ENCODE results near the gene ADCK1.
A peak's percentile ranks its signal among the peaks of the same experiment; 100 is the strongest.
"Not testable (repeated sequence)": the region's sequence is repeated elsewhere in the genome, so short reads cannot be mapped to it uniquely, and the experiment has no call there.

Gene ADCK1

DNA sequence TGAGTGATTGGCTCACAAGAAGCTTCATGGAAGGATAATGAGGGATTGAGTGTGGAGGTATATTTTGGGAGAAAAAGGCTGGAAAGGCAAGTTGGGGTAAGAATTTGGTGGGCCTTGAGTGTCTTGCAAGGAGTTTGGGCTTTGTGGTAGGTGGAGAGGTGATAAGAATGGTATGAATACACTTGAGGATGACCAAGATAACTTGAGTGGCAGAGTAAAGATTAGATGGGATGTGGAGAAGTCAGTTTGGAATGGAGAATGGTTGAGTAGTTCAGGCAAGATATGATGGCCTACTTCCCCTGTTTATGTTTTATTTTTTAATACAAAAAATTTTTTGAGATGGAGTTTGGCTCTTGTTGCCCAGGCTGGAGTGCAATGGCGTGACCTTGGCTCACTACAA is 9.1 kb downstream of the ADCK1 start:
- no peak for DNase-seq

DNA sequence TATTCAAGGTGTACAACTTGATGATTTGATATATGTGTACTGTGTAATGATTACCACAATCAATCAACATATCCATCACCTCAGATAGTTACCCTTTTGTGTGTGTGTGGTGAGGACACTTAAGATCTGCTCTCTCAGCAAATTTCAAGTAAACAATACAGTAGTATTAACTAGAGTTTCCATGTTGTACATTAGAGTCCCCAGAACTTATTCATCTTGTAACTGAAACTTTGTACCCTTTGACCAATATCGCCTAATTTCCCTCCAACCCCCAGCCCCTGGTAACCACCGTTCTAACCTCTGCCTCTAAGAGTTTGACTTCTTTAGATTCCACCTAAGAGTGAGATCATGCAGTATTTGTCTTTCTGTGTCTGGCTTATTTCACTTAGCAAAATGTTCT is 12.1 kb downstream of the ADCK1 start:
- no peak for DNase-seq

DNA sequence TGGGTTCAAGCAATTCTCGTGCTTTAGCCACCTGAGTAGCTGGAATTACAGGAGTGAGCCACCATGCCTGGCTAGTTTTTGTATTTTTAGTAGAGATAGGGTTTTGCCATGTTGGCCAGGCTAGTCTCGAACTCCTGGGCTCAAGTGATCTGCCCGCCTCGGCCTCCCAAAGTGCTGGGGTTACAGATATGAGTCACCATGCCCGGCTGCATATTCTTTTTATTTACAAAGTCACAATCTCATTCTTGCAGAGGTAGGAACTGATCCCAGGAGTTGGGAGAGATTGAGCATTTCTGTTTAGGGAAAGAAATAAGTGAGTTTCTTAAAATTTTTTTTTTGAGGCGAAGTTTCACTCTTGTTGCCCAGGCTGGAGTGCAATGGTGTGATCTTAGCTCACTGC is 12.8 kb downstream of the ADCK1 start:
- not testable (repeated sequence) for DNase-seq

DNA sequence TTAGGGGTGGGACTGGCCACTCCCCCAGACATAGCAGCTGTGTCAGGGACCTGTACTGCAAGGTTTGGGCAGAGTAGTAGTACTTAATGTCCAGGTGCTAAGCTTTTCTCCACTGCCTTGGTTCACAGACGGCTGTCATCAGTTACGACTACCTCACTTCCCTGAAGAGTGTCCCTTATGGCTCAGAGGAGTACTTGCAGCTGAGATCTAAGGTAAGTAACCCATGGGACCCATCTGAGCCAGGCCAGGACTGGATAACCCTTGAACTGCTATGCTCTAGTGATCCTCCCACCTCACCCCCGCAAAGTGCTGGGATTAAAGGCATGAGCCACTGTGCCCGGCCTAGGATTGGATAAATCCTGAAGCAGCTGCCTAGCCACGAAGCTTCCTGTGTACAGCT is 22.4 kb downstream of the ADCK1 start:
- no peak for DNase-seq

DNA sequence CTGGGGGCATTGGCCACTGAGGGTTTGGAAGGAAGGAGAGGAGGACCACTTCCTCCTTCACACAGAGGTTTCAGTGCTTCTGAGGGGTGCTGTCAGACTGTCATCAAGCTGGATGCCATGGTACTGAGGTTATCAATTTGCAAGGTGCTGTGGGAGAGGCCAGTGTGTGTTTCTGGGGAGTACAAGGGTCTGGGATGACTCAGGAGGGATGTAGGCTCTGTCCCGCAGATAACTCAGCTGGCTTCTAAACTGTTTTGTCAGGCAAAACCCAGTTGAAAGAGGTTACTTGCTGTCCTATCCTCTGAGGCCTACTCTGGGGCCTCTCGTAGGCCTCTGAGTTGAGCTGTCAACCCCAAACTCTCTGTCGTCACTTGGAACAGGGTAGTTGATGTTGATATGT is 22.8 kb downstream of the ADCK1 start:
- DNase-seq = no peak

DNA sequence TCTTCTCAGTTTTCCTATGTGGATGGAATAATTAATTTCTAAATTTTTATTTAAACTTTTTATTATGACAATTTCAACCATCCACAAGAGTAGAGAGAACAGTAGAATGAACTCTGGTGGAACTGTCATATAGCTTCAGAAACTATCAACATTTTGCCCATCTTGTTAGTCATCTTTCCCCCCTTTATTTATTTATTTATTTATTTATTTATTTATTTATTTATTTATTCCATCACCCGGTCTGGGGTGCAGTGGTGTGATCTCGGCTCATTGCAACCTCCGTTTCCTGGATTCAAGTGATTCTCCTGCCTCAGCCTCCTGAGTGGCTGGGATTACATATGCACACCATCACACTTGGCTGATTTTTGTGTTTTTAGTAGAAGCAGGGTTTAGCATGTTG is 23.5 kb downstream of the ADCK1 start:
- no peak for DNase-seq

DNA sequence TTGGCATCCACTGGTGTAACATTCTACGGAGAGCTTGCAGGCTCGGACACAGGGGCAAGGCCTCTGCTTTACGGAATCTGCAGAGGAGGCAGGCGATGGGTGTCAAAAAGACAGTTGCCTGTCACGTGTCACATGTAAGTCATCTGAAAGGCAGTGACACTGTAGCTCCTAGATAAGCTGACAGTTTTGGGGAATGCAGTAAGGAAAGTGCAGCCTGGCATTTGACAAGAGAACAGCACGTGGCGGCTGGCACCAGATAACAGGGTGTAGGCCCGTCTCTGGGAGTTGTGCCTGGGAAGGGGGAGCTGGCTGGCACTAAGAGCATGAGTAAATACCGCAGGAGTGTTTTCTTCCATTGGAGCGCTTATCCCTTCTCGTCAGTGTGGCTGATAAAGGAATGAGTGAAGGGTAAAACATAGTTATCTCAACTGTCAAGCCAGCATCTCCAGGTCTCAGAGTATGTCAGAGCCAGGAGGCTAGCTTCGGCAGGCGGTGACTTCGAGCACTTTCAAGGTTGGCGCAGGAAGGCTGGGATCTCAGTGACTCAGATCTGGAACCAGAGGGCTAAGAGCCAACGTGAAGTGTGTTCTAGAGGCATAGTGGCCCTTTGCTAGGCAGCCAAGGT is 26.1 kb downstream of the ADCK1 start:
- no peak for DNase-seq

DNA sequence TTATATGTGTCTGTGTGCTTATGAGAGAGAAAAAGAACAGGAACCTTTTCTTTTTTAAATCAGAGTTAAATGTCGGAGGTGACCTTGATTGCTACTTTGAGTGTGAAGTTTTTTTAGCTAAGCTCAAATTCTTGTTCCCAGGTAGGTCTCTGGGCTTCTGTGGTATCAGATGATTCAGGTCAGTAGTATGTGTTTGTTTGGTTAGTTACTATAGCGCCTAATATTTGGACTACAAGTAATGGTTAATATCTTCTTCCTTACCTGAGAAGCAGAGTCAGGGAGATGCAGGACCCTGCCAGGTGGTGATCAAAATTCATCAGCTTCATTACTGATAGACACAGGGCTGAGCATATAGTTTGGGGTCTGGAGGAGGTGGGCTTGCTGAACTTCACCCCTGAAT is 30.8 kb downstream of the ADCK1 start:
- no peak for DNase-seq

DNA sequence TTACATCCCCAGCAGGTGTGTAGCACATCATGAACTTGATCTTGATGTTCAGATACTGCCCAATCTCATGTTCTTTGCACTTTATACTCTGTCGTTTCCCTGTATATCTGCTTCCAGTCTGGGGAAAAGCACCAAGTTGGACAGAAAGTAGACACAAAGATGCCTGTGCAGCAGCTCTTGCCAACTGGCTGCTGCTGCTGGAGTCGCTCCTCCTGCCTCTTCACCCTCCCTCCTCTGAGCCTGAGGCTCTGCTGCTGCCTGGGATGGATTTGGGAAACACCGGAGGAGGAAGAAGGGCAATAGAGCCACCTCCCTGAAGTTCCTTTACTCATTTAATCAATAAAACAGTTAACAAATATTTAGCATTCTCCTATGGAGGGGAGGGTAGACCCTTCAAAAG is 32.4 kb downstream of the ADCK1 start:
- DNase-seq = no peak

DNA sequence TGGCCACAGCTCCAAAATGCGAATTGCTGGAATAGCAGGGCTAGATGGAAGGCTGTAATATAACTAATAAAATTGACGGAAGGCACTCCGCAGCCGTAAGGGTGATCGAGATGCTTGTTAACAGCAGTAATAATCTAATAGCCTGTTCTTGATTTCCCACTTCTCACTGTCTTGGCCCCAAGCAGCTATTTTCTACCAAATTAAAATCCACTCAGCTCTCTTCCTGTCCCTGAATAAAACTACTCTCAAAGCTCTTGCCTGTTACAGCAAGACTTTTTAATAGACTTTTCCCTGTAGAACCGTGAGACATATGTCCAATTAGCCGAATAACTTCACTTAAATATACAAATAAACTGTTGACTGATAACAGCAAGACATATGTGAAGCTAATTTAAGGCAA is 38.0 kb downstream of the ADCK1 start:
- DNase-seq = no peak

DNA sequence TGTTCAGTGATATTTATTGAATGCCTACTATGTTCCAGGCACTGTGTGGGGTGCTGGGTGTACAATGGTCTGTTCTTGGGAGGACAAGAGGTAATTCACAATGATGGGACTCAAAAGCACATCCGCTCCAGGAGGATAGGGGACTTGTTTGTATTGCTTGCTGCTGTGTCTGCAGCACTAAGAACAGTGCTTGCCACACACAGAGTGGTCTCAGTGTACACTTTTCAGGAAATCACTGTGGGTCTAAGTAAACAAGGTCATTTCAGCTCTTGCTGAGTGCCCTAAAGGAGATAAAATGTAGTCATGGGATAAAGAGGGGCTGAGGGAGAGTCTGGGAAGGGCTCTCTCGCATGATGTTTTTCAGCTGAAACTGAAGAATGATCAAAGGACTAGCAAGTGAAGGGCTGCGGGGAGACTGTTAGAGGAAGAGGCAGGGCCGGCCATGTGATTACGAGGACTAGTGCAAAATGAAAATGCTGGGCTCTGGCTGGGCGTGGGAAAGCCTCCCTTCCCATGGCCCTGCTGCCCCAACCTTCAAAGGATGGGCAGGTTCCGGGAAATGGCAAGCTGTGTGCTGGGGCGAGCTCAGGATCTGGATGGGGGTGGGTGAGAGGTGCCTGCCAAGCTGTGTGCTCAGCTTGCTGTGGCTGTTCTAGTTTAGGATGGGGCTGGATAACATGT is 39.1 kb downstream of the ADCK1 start:
- no peak for DNase-seq

DNA sequence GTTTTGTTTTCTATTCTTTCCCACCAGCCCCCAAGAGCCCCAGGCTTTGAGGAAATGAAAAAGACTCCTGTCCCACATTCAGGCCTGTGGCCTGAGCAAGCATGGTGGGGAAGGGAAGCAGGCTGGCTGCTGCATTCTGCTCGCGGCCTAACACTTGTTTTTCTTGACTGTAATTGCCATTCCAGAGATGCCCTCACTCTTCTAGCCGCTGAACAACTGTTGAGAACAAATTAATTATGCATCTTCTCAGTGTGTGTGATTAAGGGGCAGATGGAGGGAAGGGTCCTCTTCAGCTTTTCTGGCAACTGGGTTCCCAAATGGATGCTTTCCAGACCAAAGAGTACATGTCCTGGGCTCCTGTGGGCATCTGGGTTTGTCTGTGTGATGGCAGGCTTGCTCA is 43.3 kb downstream of the ADCK1 start:
- DNase-seq = peak; percentile 15

DNA sequence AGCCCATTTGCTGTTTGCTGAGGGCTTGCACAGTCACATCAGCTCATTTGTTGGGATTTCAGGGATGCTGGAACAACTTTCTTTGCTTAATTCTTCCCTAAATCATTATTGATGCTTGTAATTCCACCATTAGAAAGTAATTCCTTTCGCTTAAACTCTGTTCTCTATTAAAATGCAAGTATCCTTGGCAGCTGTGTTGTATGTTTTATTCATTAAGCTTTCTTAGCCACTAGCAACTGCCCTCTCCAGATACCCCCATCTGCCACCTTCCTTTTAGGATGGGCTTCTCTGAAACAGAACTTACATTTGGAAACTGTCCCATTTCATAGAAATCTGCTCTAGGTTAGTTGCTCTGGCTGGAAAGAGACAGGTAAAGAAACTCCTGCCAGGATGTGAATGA is 43.7 kb downstream of the ADCK1 start:
- DNase-seq = no peak

DNA sequence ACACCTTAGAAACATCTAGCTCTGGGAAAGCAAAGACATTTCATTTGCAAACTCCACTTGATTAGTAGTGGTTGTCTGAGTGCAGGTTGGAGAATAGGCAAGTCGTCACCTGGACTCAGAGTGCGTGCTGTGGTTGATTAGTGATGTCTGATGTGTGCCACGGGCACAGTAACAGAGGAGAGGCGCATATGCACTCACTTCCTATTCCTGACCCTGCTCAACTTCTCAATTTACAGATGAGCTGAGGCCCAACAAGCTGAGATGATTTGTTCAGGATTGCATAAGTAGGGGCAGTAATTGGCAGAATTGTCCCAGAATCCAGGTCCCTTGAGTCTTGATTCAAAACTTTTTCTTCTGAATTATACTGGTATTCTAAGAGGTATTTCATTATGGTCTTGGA is 44.9 kb downstream of the ADCK1 start:
- DNase-seq = peak; percentile 46

DNA sequence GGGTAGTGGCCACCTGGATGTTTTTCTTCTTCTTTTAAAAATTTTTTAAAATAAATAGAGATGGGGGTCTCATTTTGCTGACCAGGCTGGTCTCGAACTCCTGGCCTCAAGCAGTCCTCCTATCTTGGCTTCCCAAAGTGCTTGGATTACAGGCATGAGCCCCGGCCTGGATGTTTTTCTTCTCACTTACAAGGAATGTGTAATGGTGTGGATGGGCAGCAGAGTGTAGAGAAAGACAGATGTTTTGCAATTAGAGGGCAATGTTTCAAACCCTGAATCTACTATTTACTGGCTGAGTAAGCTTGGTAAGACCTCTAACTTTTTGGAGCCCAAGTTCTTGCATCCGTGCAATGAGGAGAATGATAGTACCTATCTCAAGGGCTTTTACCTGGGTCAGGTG is 48.1 kb downstream of the ADCK1 start:
- no peak for DNase-seq

DNA sequence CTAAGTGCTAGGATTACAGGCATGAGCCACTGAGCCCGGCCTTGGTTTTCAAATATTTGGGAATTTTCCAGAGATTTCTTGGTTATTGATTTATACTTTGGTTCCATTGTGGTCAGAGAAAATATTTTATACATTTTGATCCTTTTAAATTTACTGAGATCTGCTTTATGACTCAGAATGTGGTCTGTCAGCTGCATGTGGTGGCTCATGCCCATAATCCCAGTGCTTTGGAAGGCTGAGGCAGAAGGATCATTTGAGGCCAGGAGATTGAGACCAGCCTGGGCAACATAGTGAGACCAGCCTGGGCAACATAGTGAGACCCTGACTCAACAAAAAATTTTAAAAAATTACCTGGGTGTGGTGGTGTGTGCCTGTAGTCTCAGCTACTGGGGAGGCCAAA is 49.8 kb downstream of the ADCK1 start:
- no peak for DNase-seq

DNA sequence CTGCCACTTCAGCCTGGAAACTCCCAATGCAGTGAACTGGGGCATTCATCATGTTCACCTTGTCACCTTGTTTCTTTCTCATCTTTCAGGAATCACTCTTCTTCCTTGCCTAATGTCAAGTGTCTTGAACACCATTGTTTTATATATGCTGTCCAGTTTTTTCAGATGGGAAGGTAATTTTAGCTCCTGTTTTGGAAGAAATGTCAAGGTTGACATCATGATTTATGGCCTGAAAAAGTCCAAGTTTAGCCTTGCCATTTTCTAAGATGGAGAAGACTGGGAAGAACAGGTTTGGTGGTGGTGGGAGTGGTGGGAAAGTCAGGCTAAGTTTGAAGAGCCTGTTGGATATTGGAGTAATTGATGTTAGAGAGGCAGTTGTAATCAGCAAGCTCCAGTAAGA is 54.0 kb downstream of the ADCK1 start:
- no peak for DNase-seq

DNA sequence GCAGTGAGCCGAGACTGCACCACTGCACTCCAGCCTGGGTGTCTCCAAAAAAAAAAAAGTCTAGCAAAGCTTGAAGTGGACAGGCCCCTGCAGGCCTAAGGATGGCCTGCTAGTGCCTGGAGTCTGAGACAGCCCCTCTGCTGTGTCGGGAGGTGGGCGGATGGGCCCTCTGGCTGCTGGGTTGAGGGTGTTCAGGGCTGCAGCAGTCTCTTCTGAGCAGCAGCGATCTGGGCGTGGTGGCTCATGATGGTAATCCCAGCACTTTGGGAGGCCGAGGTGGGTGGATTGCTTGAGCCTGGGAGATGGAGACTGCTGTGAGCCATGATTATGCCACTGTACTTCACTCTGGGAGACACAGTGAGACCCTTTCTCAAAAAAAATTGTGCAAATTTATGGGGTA is 57.0 kb downstream of the ADCK1 start:
- no peak for DNase-seq

DNA sequence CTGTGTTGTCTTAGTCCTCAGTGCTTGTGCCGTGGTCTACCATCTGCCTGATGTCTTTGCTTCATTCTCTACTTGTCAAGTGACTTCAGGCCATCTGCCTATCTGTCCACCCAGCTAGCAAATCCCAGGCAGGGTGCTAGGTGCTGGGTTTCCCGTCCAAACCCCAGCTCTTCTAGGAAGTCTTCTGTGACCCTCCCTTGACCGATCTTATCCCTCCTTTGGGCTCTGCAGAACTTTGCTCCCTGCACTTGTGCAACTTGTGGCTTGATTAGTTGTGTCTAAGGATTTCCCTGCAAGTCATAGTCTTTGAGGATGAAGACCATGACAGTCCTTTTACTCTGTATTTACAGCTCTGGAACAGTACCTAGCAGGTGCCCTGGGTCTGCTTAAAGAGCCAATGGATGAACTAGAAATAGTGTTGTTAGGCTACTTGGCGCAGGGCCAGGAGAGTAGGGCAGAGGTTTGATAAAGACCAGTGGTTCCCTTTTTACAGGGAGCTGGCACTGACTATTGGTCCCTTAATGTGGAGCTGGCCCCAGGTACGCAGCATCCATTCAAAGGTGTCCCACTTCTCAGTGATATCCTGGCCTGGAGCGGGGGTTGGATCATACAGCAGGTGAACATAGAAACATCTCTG is 60.1 kb downstream of the ADCK1 start:
- no peak for DNase-seq

DNA sequence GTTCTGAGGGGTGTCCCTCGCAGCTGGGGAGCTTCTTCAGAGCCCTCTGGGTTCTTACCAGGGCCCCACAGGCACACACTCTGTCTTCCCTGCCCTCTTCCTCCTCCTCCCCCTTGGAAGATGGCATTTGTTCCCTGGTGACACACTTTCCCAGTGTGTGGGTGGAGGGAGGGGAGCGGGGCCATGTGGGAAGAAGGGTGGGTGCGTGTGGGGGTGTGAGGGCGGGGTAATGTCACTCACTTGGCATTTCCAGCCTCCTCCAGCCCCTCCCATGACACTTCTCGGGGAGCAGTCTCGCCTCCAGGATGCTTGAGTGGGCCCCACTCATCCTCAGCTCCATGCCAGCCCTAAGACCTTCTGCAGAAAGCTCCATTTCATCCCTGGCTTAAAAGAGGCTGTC is 61.3 kb downstream of the ADCK1 start:
- DNase-seq = no peak

DNA sequence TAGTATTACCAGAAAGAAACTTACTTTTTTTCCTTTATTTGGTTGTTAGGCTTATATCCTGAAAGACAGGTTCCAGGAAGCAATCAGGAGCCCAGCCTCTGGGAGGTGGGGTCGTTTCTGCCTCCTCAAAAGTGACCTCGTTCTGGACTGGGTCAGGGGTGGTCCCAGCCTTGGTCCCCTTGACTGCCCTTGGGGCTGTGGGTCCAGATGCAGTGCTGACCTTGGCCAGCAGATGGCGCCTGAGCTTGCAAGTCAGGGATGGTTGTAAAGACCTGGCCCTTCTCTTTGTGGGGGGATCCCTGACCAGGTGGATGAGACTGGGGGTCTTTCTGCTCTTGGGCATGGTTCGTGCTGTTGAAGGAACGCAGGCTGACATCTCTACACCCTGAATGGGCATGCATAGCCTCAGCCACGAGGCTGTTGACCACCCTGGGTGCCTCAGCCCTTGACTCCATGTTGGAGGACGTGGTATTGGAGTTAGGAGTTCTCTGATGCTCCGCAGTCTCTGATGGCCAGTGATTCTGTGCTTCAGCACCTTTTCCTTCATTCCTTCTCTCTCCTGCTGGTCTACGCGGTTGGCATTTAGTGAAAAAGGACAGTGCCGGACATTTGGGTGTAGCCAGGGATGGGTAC is 62.4 kb downstream of the ADCK1 start:
- DNase-seq = peak; percentile 56

DNA sequence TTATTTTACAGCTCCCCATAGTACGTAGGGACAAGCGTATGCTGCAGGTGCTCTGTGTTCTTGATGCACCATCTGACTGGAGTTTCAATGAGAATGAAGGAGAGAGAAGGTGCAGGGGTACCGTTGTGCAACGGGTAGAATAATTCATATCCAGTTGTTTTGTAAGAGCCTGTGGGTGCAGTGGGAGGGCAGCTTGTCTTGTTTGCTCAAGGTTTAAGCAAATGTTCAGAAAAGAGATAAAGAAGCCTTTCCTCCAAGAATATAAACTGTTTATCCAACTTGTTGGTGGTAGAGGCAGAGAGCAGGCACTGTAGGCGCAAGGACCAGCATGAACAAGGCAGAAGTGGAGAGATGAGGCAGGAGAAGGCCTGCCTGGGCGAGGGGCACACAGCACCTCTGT is 64.2 kb downstream of the ADCK1 start:
- DNase-seq = peak; percentile 13

DNA sequence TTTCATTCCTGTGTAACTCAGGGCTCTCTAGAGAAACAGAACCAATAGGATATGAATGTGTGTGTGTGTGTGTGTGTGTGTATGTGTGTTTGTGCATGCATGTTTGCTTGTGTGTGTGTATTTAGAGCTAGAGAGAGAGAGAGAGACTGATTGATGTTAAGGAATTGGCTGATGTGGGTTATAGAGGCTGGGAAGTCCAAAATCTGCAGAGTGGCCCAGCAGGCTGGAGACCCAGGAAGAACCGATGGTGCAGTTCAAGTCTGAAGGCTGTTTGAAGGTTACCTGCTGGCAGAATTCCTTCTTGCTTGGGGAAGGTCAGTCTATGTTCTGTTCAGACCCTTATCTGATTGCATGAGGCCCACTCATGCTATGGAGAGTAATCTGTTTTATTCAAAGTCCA is 64.7 kb downstream of the ADCK1 start:
- no peak for DNase-seq

DNA sequence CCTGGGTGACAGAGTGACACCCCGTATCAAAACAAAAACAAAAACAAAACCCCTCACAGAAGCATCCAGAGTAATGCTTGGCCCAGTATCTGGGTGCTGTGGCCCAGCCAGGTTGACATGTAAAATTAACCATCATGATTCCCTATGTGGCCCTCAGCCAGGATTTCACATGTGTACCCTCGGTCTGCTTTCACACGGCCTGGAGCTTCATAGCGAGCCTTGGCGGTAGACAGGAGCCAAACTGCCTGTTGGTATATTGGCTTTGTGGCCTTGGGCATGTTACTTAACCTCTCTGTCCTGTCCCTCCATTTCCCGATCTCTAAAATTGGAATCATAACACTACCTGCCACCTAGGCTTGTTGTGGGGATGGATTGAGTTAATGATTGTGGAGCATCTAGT is 65.5 kb downstream of the ADCK1 start:
- DNase-seq = no peak

All from inflammatory macrophage treated with lipopolysaccharide for 4 hours (primary cell).